Calu3 (cell line): ENCODE measurements around the gene INSL6. TPM values are rescaled to one million over a fixed set of nuclear protein-coding genes. Genes with fewer than 3 reads are reported as not detected.

ENCODE experiments used
- Bru-seq: library from RNA; stranded (reverse); fragments of 400-500 nt; gene quantifications from one replicate; lab custom pipeline; 2021; lab: Mats Ljungman, UMichigan
- BruChase-seq, 2 experiments: library from RNA; stranded (reverse); fragments of 400-500 nt; gene quantifications; one replicate each; lab custom pipeline; 2021; lab: Mats Ljungman, UMichigan
- BruUV-seq: library from RNA; stranded (reverse); fragments of 400-500 nt; replicated peaks from 2 replicates; lab custom pipeline; 2021; lab: Mats Ljungman, UMichigan
- CTCF ChIA-PET: fragments of 300-600 bp; sonication (Branson Sonifier 250); formaldehyde crosslinking; loops from one replicate; lab custom pipeline; 2022; ENCODE audit warnings: antibody characterized with exemption; lab: Charles Lee
- DNase-seq: peaks from one replicate; pipeline ENCODE4 v3.0.0; 2022
- H3K27ac Mint-ChIP-seq: one replicate; pipeline ENCODE4 v1.8.0; 2022; ENCODE audit warnings: mixed read lengths; ENCODE audit not compliant: unreplicated experiment
- H3K27me3 Mint-ChIP-seq: one replicate; pipeline ENCODE4 v1.8.0; 2022; ENCODE audit warnings: mixed read lengths; ENCODE audit not compliant: unreplicated experiment
- H3K36me3 Mint-ChIP-seq: one replicate; pipeline ENCODE4 v1.8.0; 2022; ENCODE audit warnings: mild to moderate bottlenecking, moderate library complexity, mixed read lengths; ENCODE audit not compliant: insufficient read depth, unreplicated experiment
- H3K4me1 Mint-ChIP-seq: one replicate; pipeline ENCODE4 v1.8.0; 2022; ENCODE audit warnings: mild to moderate bottlenecking, low read depth, mixed read lengths; ENCODE audit not compliant: unreplicated experiment
- H3K4me3 Mint-ChIP-seq: one replicate; pipeline ENCODE4 v1.8.0; 2022; ENCODE audit warnings: mild to moderate bottlenecking, low read depth, moderate library complexity, mixed read lengths; ENCODE audit not compliant: unreplicated experiment
- H3K9me3 Mint-ChIP-seq: one replicate; pipeline ENCODE4 v1.8.0; 2022; ENCODE audit warnings: low read depth, mixed read lengths; ENCODE audit not compliant: unreplicated experiment
- CTCF ChIP-seq: fragments of 200-600 bp; IDR thresholded peaks from one replicate; pipeline ENCODE4 v1.8.0; 2022; ENCODE audit warnings: antibody characterized with exemption; ENCODE audit not compliant: unreplicated experiment
- intact Hi-C: fragments of 100-400 bp; cut with micrococcal nuclease; formaldehyde crosslinking; loops from one replicate; pipeline ENCODE4 v1.10.0; 2022; ENCODE audit not compliant: unreplicated experiment
- long read RNA-seq: library from polyadenylated mRNA; stranded (forward); transcript quantifications from one replicate; pipeline ENCODE4 v2.0.0, GENCODE V29; 2022
- total RNA-seq: library from RNA; stranded (reverse); gene quantifications from 2 replicates; pipeline ENCODE4 v1.2.3, GENCODE V29; 2022

Gene INSL6
- total RNA-seq (not detected in 2 replicates), Bru-seq, nascent RNA (percentile 9 among the genes with signal in this experiment), BruChase-seq, experiment 1, labeled RNA remaining after a 6-hour chase (percentile 7 among the genes with signal in this experiment), BruChase-seq, experiment 2, labeled RNA remaining after a 2-hour chase (percentile 7 among the genes with signal in this experiment)
- long read RNA-seq: 0 reads

GRCh38 chr9:5185220-5185840, at the start of gene INSL6:
Gene INSL6, minus strand, starts transcription at chr9:5185639. Its CDS starts 37 bp downstream, at chr9:5185602.
- Mint-ChIP-seq H3K4me1 (peaks cover 5% of the 10 kb centered on the region), H3K36me3 (no peaks in the 10 kb centered on the region), H3K27me3 (peaks cover 13% of the 10 kb centered on the region), H3K9me3 (no peaks in the 10 kb centered on the region), H3K4me3 (no peak within 1 kb of the TSS), H3K27ac (no peak within 1 kb of the TSS)
- no peak for TF ChIP-seq CTCF
- DNase-seq: no peak
- CTCF ChIA-PET: interaction anchor here (0.7 to 2.2 kb wide), 5 partner anchors 78 to 717 kb away, joined by 3 to 17 read pairs (median 11); partner anchors contain the start of gene PLGRKT
- intact Hi-C loops: loop anchor here (5.0 to 10.0 kb wide), 2 partner anchors 417 to 431 kb away; no protein-coding TSS in a partner anchor
- BruUV-seq: no TSS peak

GRCh38 chr9:5231212-5231611, 45.8 kb upstream of the INSL6 start, which contains the start of gene INSL4:
Gene INSL4, plus strand, starts transcription at chr9:5231419. Its CDS starts 105 bp downstream, at chr9:5231524.
- no TSS peak for BruUV-seq
- peak; percentile 24 for DNase-seq
- intact Hi-C loops: no loop called here
- Mint-ChIP-seq H3K9me3 (no peaks in the 10 kb centered on the region), H3K27ac (no peak within 1 kb of the TSS), H3K27me3 (peaks cover 7% of the 10 kb centered on the region), H3K36me3 (no peaks in the 10 kb centered on the region), H3K4me3 (no peak within 1 kb of the TSS), H3K4me1 (peaks cover 9% of the 10 kb centered on the region)
- no peak for TF ChIP-seq CTCF
- CTCF ChIA-PET: no interaction called here

- no TSS peak for BruUV-seq
- peaks cover 9% of the 10 kb centered on the region for H3K4me1 Mint-ChIP-seq
- peaks cover 9% of the 10 kb centered on the region for H3K27me3 Mint-ChIP-seq
- no peak overlapping the region for H3K4me3 Mint-ChIP-seq
- CTCF ChIA-PET: no interaction called here
- no peak overlapping the region for H3K27ac Mint-ChIP-seq
- no peak for DNase-seq
- intact Hi-C loops: no loop called here
- H3K9me3 Mint-ChIP-seq: no peaks in the 10 kb centered on the region
- H3K36me3 Mint-ChIP-seq: no peaks in the 10 kb centered on the region
- TF ChIP-seq CTCF: no peak
Measured at GRCh38 chr9:5230554-5230953, 45.1 kb upstream of the INSL6 start.

GRCh38 chr9:5205071-5205470, 19.6 kb upstream of the INSL6 start:
- H3K27ac Mint-ChIP-seq: no peak overlapping the region
- no TSS peak for BruUV-seq
- CTCF ChIA-PET: no interaction called here
- TF ChIP-seq CTCF: no peak
- no peak for DNase-seq
- intact Hi-C loops: no loop called here
- H3K36me3 Mint-ChIP-seq: no peaks in the 10 kb centered on the region
- no peak overlapping the region for H3K4me3 Mint-ChIP-seq
- H3K27me3 Mint-ChIP-seq: peaks cover 25% of the 10 kb centered on the region
- no peaks in the 10 kb centered on the region for H3K4me1 Mint-ChIP-seq
- H3K9me3 Mint-ChIP-seq: no peaks in the 10 kb centered on the region
